ENCODE results near the gene COL18A1. TPM values are rescaled to one million over a fixed set of nuclear protein-coding genes. Genes with fewer than 3 reads are reported as not detected.
A peak's percentile ranks its signal among the peaks of the same experiment; 100 is the strongest.

COL18A1 gene
- total RNA-seq, 1 donor from 2014 or later: 52.6 TPM

DNA sequence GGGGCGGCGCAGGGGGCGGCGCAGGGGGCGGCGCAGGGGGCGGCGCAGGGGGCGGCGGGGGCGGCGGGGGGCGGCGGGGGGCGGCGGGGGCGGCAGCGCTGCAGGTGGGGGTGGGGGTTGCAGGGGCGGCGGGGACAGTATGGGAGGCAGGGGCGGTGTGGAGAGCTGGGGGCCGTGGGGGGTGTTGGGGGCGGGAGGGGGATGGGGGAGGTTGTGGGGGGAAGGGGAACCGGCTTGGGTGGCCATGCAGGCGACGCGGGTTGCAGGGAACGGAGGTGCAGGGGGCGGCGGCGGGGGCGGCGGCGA is 150.2 kb downstream of the COL18A1 start:
- H3K27ac ChIP-seq: no peak overlapping the region
- H3K4me3 Mint-ChIP-seq: no peak overlapping the region

DNA sequence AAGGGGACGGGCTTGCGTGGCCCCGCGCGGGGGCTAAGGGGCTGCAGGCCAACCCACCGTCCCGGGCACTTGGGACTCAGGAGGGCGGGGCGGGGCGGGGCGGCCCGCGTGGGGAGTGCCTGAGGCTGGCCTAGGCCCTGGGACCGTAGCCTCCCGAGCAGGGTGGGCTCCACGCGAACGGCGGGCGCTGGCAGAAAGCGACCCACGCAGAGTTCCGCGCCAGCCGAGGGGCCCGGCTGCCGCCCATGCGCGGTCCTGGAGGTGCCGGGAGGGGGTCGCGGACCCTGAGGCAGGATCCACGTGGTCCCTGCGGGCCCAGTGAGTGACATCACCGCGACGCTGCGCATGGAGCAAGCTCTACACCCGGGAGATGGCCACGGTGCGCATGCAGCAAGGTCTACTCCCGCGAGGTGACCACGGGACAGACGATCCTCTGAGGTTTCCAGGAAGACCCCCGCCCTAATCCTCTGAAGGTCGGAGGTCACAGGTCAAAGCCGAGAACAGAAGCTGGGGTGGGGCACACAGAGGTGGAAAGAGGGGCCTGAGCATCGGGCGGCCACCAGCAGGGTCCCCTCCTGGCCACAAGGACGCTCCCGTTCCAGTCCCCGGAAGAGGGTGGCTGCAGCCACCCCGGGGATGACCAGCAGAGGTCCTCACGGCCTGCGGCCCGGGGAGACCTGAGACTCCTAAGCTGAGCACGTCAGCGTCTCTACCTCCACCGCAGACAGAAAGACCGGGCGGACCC is 150.8 kb downstream of the COL18A1 start:
- no peak overlapping the region for H3K9ac ChIP-seq

More for the DNA sequence above, 150.2 kb downstream of the COL18A1 start:
- no peak overlapping the region for H2AFZ ChIP-seq (replicated peaks)
- no peak for DNase-seq (ENCODE audit: low spot score)
- H3K36me3 ChIP-seq: no peaks in the 10 kb centered on the region
- no peak overlapping the region for H3K9ac ChIP-seq
- no peaks in the 10 kb centered on the region for H4K20me1 ChIP-seq (ENCODE audit: low read depth)
- H3K9me3 ChIP-seq (ENCODE audit: low read depth): no peaks in the 10 kb centered on the region
- Mint-ChIP-seq H3K4me1 (peaks cover 26% of the 10 kb centered on the region), H3K27ac (no peak overlapping the region), H3K9me3 (no peaks in the 10 kb centered on the region), H3K27me3 (ENCODE audit: insufficient read depth, low read depth) (peaks cover 4% of the 10 kb centered on the region), H3K36me3 (no peaks in the 10 kb centered on the region)
- peaks cover 5% of the 10 kb centered on the region for H3F3A ChIP-seq (ENCODE audit: low read depth)
- TF ChIP-seq EZH2phosphoT487 (IDR thresholded peaks at IDR 0.05) (no peak), EZH2 (IDR thresholded peaks at IDR 0.05) (no peak)
- TF ChIP-seq, protein P1, sequence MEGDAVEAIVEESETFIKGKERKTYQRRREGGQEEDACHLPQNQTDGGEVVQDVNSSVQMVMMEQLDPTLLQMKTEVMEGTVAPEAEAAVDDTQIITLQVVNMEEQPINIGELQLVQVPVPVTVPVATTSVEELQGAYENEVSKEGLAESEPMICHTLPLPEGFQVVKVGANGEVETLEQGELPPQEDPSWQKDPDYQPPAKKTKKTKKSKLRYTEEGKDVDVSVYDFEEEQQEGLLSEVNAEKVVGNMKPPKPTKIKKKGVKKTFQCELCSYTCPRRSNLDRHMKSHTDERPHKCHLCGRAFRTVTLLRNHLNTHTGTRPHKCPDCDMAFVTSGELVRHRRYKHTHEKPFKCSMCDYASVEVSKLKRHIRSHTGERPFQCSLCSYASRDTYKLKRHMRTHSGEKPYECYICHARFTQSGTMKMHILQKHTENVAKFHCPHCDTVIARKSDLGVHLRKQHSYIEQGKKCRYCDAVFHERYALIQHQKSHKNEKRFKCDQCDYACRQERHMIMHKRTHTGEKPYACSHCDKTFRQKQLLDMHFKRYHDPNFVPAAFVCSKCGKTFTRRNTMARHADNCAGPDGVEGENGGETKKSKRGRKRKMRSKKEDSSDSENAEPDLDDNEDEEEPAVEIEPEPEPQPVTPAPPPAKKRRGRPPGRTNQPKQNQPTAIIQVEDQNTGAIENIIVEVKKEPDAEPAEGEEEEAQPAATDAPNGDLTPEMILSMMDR (IDR thresholded peaks at IDR 0.05): no peak
- peak overlapping the region; percentile 29 for H3K4me3 ChIP-seq
- no peaks in the 10 kb centered on the region for H3K79me2 ChIP-seq (ENCODE audit: low read depth)
- peaks cover 5% of the 10 kb centered on the region for H3K27me3 ChIP-seq
- peak overlapping the region; percentile 46 for H3K4me2 ChIP-seq
- peaks cover 3% of the 10 kb centered on the region for H3K4me1 ChIP-seq

DNA sequence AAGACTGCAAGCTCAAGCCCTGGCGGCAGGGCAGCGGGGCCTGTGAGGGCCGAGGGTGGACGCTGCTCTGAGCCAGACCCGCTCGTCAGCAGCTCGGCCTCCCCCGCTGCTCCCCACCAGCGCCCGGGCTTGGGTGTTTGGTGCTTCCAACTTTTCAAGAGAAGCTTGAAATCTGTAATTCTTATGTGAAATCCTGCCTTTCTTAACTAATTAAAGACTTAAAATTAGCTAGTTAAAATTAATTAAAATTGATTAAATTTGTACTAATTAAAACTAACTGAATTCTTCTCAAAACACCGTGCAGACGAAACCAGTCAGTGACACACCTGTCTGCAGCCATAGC is 151.3 kb downstream of the COL18A1 start:
- H3K4me1 Mint-ChIP-seq: peaks cover 24% of the 10 kb centered on the region
- no peaks in the 10 kb centered on the region for H3K36me3 Mint-ChIP-seq
- Histone ChIP-seq H3K27me3 (peaks cover 5% of the 10 kb centered on the region), H3K36me3 (no peaks in the 10 kb centered on the region), H3K9ac (no peak overlapping the region), H3F3A (ENCODE audit: low read depth) (peaks cover 11% of the 10 kb centered on the region), H3K79me2 (ENCODE audit: low read depth) (no peaks in the 10 kb centered on the region), H3K4me1 (peaks cover 6% of the 10 kb centered on the region), H2AFZ (replicated peaks) (no peak overlapping the region), H3K4me3 (no peak overlapping the region), H4K20me1 (ENCODE audit: low read depth) (no peaks in the 10 kb centered on the region), H3K27ac (no peak overlapping the region), H3K9me3 (ENCODE audit: low read depth) (no peaks in the 10 kb centered on the region), H3K4me2 (peak overlapping the region; percentile 23)
- H3K27ac Mint-ChIP-seq: no peak overlapping the region
- no peak for DNase-seq (ENCODE audit: low spot score)
- no peak overlapping the region for H3K4me3 Mint-ChIP-seq
- no peaks in the 10 kb centered on the region for H3K9me3 Mint-ChIP-seq
- H3K27me3 Mint-ChIP-seq (ENCODE audit: insufficient read depth, low read depth): peaks cover 4% of the 10 kb centered on the region
- TF ChIP-seq EZH2 (IDR thresholded peaks at IDR 0.05) (no peak), EZH2phosphoT487 (IDR thresholded peaks at IDR 0.05) (no peak)
- TF ChIP-seq, protein P1 (IDR thresholded peaks at IDR 0.05): no peak

More for the DNA sequence above, 150.8 kb downstream of the COL18A1 start:
- H3F3A ChIP-seq (ENCODE audit: low read depth): peaks cover 8% of the 10 kb centered on the region
- Mint-ChIP-seq H3K27ac (no peak overlapping the region), H3K9me3 (no peaks in the 10 kb centered on the region), H3K27me3 (ENCODE audit: insufficient read depth, low read depth) (peaks cover 4% of the 10 kb centered on the region), H3K4me3 (peak overlapping the region; percentile 55), H3K36me3 (no peaks in the 10 kb centered on the region), H3K4me1 (peaks cover 26% of the 10 kb centered on the region)
- H3K4me2 ChIP-seq: peak overlapping the region; percentile 46
- H3K27ac ChIP-seq: no peak overlapping the region
- H3K27me3 ChIP-seq: peaks cover 5% of the 10 kb centered on the region
- peak; percentile 92 for DNase-seq (ENCODE audit: low spot score)
- H3K4me1 ChIP-seq: peaks cover under 1% of the 10 kb centered on the region
- H3K9me3 ChIP-seq (ENCODE audit: low read depth): no peaks in the 10 kb centered on the region
- H3K36me3 ChIP-seq: no peaks in the 10 kb centered on the region
- H4K20me1 ChIP-seq (ENCODE audit: low read depth): no peaks in the 10 kb centered on the region
- H3K4me3 ChIP-seq: peak overlapping the region; percentile 29
- TF ChIP-seq EZH2phosphoT487 (IDR thresholded peaks at IDR 0.05): no peak
- TF ChIP-seq, protein P1 (IDR thresholded peaks at IDR 0.05): peak; percentile 68
- H3K79me2 ChIP-seq (ENCODE audit: low read depth): no peaks in the 10 kb centered on the region
- no peak overlapping the region for H2AFZ ChIP-seq (replicated peaks)
